CD4-positive, alpha-beta T cell treated with Interleukin-12 subunit alpha and Interleukin-12 subunit beta, for 1 hour (primary cell): ENCODE data around the gene TMEM186.
"Not testable (repeated sequence)": the region's sequence is repeated elsewhere in the genome, so short reads cannot be mapped to it uniquely, and the experiment has no call there.

Experiments
- DNase-seq: peaks from one replicate; pipeline ENCODE4 v3.0.0-alpha.2; 2020

The TMEM186 gene

DNA sequence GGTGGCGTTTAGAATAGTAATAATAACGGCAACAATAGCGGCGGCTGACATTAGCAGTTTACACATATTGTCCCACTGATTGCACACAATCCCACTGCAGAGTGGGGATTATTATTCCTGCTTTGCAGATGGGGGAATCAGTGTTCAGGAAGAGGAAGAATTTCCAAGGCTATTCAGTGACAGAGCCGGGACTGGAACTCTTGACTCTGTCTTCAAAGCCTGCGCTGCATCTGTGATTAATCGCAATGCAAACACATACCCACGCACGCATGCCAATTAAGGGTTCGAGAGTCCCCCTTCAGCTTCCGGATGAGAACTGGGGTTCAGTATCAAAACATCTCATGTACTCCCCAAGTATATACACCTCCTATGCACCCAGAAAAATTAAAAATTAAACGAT lies 29.2 kb downstream of the TMEM186 start:
- DNase-seq: no peak

- no peak for DNase-seq
Measured at GRCh38 chr16:8767176-8767575, 30.3 kb downstream of the TMEM186 start.

- DNase-seq: no peak
Measured at GRCh38 chr16:8764525-8765250, 32.8 kb downstream of the TMEM186 start.

- DNase-seq: no peak
Measured at GRCh38 chr16:8763899-8764298, 33.5 kb downstream of the TMEM186 start.

- DNase-seq: no peak
Measured at GRCh38 chr16:8763083-8763482, 34.4 kb downstream of the TMEM186 start.

- DNase-seq: no peak
Measured at GRCh38 chr16:8762254-8762653, 35.2 kb downstream of the TMEM186 start.

- DNase-seq: no peak
Measured at GRCh38 chr16:8761078-8761477, 36.4 kb downstream of the TMEM186 start.

- DNase-seq: no peak
Measured at GRCh38 chr16:8760021-8760420, 37.4 kb downstream of the TMEM186 start.

GRCh38 chr16:8758022-8758421 lies 39.4 kb downstream of the TMEM186 start:
- no peak for DNase-seq

DNA sequence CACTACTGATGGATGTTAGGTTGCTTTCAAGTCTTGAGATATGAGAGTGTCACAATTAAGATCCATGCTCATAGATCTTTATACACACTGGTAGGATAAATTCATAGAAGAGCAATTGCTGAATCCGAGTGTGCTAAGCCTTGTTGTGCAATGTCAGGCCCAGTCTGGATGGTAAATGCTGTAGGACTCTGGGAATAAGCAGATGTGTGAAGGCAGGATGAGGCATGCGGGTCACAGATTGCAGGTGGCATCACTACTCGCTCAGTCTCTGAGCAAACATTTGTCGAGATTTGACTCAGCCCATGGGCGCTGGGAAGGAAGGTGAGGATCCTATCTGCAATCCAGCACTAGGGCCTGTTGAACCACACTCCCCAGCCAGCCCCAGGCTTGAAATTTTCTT lies 40.7 kb downstream of the TMEM186 start:
- DNase-seq: no peak

DNA sequence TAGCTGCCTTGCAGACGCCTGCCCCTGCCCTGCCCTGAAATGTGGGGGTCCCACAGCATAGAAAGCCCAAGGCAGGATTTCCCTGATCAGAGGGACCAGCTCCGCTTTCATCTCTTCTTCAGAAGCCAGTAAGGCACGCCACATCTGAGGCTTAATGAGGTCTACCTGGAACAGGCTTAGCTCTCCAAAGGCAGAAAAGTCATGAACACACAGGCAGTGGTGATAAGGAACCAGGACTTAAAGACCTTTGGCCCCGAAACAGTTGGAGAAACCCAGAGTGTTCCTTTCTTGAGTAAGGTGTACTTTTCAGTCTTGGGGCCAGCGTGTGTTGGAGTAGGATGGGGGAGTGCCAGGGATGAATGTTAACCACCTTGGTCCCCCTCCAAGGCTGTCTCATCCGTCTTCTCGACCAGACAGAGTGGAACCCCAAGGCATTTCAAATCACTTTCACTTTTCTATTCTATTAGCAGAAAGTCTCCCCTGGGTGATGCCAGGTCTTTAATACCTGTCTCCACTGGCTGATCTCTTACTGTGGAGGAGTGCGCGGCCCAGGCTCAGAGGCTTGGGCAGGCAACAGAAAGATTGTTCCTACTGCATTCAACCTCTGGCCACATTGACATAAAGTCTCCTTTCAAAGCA lies 43.9 kb downstream of the TMEM186 start:
- no peak for DNase-seq

GRCh38 chr16:8752706-8753105 lies 44.7 kb downstream of the TMEM186 start:
- no peak for DNase-seq

DNA sequence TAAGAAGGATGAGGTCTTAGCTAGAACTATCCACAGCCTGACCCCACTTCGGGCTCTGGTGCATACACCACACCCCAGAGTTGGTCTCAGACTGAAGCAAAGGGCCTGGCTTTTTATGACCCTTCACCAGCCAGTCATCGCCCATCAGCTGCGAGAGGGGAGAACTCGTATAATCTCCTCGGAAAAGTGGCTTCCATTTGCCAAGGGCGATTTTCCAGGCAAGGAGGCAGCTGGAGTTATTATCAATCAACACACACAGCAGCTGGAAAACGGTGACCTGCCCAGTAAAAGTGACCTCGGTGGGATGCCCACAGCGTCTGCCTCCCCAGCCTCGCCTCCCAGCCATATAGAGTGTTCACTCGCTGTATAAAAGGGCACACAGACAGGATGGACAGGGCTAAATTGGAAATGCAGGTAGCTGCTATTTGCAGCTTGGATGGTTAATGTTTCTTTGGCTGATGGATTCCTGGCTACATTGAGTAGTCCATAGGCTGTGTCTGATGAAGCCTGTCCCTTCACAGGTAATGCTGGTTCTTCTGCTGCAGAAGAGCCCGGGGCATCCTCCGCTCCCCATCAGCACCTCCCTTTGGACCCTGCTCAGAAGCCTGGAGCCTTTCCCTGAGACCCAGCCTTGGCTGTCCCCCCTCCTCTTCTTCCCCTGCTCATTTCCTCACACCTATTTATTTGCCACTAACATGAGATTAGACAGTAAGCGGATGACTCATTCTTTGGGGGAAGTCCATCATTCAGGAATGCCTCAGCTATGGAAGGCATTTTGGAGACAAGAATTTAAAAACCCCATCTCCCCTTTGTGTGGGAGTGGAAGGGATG lies 45.7 kb downstream of the TMEM186 start:
- no peak for DNase-seq

GRCh38 chr16:8748944-8749343 lies 48.5 kb downstream of the TMEM186 start:
- not testable (repeated sequence) for DNase-seq
